ENCODE data around the gene PXYLP1.

PXYLP1 gene

DNA sequence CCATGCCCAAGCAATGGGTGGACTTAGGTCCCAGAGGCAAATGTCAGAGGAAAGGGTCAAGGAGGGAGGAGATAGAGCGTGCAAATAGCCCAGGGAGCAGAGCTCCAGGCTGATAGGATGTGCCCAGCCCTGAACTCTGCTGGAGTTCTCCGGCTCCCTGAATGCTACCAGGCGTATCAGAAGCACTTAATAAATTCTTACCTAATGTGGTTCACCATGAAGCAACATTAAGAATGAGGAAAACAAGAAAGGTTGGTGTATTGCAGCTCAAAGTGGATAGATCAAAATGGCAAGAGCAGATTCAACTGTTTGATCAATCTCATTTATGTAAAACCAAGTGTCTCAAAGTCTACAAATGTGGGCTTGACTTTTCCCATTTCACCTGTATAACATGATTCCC lies 38.3 kb downstream of the PXYLP1 start:
- FAIRE-seq (no peak), DNase-seq (ENCODE audit: insufficient read length, low spot score) (no peak)

DNA sequence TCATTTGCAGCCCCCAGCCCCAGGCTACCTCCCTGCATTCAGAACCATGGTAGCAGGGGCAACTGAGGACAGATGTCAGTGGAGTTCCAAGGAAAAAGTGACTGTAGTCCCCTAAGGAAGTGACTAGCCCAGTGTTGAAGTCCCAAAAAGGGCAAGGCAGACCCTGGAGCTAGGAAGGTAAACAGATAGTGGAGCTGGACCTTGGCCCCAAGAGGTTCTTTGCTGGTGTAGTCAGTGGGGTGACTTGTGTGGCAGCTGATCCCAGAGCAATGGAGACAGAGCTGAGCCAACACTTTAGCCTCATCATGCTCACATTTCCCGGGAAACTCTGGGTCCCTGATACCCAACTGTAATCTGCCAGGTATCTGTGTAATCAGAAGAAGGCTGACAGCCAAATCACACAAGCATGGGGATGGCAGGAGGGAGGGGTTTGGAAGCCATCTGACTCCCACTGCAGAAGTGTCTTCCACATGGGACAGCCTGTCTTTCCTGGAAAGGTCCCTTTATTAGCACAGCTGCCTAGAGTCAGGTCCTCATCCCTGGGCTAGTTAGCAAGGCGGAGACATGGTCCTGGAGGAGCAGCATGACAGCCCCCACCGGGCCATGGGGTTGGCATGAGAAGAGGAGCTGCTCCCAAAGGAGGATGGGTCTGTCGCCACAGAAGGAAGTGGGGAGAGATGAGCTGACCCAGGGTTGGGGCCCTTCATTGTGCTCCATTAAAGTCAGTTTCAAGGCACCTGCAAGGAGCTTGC lies 39.8 kb downstream of the PXYLP1 start:
- DNase-seq (ENCODE audit: insufficient read length, low spot score) (no peak), FAIRE-seq (no peak)

DNA sequence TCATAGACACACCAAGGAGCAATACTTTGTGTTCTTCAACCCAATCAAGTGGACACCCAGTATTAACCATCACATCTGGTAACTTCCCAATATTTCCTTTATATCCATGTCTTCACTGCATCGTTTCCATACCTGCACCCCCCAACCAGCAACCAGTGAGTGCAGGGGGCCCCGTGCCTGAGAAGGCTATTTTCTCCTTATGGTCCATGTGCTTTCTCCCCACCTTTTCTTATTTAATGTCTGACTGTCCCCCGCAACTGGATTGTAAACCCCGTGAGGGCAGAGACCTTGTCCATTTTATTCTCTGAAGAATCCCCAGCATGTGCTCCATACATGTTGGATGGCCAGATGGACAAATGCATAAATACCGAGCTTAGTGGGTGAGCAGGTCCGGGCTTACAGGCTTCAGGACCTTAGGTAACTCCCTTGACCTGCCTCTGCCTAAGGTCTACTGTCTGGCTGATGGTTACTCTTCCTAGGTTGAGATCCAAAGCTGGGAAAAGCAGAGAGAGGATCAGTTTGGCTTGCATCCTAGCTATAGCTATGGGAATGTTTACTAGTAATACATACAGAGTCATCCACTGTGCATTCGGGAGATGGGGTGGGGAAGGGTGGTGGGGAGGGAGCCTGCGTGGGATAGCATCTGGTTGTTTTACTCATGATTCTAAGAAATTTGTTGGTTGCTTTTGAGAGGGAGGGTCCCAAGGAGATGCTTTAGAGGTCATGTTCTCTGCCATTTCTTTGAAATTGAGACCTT lies 41.5 kb downstream of the PXYLP1 start:
- FAIRE-seq: no peak

GRCh38 chr3:141273700-141274410 lies 42.2 kb downstream of the PXYLP1 start:
- FAIRE-seq: no peak
- DNase-seq (ENCODE audit: insufficient read length, low spot score): no peak

More for the DNA sequence above, 41.5 kb downstream of the PXYLP1 start:
- DNase-seq (ENCODE audit: insufficient read length, low spot score): no peak

DNA sequence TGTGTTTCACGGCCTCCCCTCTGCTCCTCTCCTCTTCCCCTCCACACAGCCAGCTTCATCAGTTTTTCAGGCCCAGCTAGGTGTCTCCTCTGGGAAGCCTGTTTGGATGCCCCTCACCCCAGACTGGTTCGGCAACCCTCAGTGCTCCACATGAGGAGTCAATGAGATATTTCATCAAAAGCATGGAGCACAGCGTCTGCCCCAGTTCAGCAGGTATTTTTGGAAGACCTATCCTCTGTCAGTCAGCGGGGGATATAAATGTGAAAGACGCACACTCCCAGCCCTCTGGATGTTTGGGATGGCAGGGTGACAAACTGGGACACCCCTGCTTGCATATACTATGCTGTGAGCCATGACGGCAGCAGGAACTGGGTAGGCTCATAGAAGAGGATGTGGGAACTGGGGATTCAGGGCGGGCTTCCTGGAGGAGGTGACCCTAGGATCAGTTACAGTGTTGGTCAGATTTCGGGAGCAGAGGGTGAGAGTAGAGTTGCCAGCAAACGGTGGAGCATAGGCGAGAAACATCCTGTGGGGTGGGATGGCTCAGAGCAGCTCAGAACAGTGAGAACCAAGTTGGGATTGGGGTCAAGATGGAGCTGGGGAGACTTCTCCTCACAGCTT lies 42.9 kb downstream of the PXYLP1 start:
- no peak for DNase-seq (ENCODE audit: insufficient read length, low spot score)
- FAIRE-seq: no peak

DNA sequence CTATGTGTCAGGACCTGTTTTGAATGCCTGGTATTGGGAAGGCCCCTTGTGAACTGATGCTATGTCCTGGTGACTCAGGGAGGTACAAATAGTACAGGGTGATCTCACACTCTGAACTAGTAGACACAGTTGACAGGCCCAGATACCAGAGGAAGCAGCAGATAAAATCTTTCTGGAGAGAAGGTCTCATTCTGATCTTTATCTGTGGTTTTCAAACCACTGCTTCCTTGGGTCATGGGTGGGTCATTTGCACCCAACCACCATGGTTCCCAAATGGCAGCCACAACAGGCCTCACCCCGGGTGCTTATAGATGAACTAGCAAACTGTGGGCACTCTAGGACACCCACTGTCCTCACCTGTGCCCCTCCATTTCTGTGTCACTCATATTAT lies 43.4 kb downstream of the PXYLP1 start:
- FAIRE-seq (no peak), DNase-seq (ENCODE audit: insufficient read length, low spot score) (no peak)

DNA sequence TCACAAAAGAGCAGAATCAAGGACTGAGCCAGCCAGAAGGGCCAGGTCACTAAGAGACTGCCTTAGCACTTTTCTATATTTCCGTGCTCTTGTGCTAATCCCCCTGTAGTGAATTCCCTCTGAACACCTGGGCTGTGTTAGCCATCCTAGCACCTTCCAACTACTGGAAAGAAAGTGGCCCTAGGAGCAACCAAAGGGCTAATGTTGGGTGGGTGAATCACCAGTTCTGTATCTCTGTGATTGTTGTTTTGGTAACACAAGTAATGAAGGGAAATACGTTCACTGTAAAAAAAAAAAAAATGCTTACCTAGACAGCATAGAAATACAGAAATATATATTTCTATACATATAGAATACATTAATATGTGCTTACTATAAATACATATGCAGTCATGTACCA lies 43.9 kb downstream of the PXYLP1 start:
- DNase-seq (ENCODE audit: insufficient read length, low spot score): no peak
- FAIRE-seq: no peak

DNA sequence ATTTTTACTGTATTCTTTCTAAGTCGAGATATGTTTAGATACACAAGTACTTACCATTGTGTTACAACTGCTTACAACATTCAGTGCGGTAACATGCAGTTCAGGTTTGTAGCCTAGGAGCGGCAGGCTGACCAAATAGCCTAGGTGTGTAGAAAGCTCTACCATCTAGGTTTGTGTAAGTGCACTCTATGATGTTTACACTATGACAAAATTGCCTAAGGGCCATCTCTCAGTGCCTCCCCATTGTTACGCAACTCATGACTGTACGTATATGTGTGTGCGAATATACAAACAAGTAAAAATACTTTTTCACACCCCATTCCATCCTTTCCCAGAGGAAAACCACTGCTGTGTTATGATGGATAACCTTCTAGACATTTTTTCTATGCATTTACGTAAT lies 44.3 kb downstream of the PXYLP1 start:
- no peak for DNase-seq (ENCODE audit: insufficient read length, low spot score)
- FAIRE-seq: no peak

DNA sequence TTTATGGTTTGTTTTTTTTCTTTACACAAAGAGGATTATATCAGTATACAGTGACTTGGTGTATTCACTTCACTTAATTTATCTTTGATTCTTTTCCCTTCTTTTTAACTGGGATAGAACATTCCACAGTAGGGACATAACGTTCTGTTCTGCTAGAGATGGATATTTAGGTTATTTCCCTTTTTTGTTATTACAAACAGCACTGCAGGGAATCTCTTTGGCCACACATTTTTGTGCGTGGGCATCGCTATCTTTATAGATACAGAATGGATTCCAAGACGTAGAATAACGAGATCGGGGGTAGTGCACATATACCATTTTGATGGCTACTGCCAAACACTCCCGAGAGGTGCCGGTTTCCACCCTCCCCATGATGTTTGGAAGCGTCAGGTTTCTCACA lies 44.8 kb downstream of the PXYLP1 start:
- DNase-seq (ENCODE audit: insufficient read length, low spot score) (no peak), FAIRE-seq (no peak)

DNA sequence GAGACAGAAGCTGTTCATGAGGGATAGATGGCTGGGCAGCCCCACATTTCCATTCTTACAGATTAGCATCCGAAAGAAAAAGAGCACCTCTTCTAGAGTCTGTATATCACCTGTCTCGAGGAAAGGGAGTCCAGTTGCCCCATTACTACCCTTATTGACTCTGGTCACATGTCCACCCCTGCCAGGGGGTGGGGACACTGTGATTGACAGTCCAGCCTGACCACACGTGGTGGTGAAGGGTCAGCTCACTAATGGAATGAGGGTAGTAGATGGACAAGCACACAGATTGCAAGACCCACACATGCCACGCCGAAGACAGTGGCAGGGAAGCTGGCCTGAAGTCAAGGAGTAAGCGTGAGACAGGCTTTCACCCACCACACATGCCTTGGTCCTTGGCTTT lies 45.8 kb downstream of the PXYLP1 start:
- FAIRE-seq (no peak), DNase-seq (ENCODE audit: insufficient read length, low spot score) (no peak)

DNA sequence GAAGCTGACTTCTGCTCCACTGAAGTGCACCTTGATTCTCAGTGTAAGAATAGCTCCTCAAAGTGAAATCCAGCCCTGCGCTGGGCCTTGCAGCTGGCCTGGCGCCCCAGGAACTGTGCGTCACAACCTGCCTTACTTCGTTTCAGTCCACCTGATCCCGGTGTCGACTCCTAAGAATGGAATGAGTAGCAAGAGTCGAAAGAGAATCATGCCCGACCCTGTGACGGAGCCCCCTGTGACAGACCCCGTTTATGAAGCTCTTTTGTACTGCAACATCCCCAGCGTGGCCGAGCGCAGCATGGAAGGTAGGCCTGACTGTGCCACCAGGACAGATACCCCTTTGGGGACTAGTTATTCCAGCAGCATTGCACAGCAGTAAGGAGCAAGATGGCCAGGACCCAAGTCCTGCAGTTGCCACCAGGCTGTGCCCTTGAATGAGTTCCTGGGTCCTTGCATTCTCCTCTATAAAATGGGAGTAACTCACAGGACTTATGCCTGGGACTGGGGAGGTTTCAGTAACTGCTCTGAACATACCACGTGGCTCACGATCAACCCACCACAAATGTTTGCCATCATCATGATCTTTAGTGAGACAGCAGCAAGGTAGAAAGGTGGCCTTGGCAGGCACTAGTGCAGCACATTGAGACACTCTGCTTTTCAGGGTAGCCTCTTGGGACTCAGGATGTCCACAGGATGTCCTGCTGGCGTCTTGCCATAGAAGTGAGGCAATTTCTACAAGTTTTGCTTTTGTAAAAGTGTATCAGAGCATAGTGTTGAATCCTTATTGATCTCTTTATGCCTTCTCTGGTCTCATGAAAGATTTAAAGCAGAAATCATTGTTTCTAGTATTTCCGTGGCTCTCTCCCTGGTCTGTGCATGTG lies 46.8 kb downstream of the PXYLP1 start:
- FAIRE-seq (no peak), DNase-seq (ENCODE audit: insufficient read length, low spot score) (no peak)

DNA sequence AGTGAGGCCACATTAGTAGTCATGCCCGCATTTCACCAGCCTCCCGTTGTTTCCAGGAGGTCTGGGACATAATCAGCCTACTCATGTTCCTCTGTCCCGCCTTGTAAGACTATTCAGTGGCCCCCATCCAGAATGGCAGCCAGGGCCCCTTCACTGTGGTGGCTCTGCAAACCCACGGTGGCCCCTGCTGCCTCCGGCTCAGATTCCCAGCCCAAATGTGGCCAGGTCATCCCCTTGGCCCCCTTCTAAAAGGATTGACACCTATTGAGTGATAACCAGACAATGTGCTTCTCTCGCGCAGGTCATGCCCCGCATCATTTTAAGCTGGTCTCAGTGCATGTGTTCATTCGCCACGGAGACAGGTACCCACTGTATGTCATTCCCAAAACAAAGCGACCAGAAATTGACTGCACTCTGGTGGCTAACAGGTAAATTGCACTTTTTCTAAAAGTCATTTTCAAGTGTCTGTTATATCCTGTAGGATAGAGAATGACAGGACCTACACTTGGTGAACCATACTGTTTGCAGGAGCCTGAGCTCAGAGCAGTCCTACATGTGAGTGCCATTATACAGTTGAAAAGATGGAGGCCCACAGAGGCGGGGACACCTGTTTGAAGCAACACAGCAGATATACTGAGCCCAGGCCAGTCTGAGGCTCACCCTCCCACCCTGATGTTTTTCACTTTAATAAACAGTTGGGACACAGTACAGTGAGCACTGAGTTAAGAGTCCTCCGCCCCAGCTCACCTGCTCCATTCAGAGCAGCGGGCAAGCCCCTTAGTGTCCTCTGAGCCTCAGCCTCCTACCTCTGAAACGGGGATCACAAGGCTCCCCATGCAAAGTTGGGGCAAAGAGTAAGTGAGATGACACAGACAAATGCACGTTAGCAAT lies 47.7 kb downstream of the PXYLP1 start:
- DNase-seq (ENCODE audit: insufficient read length, low spot score) (no peak), FAIRE-seq (peak; percentile 11)

- no peak for DNase-seq (ENCODE audit: insufficient read length, low spot score)
- FAIRE-seq: no peak
These were observed 48.5 kb downstream of the PXYLP1 start for GRCh38 chr3:141280086-141280485.

DNA sequence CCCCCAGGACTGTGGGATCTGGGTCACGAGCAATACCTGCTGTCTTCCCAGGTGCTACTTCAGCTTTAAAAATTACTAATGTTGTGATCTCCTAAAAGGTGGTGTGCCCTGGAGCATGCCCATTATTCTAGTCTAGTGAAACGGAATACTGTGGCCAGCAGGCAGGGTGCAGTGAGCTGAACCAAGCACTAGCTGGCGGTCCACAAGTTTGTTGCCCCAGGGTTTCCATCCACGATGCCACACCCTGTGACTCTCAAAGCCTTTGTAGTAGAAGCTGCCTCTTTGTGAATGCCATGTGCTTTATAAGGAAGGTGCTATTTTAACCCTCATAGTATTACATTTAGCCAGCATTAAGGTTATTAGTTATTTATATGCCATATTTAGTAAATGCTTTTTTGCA lies 49.1 kb downstream of the PXYLP1 start:
- no peak for FAIRE-seq
- DNase-seq (ENCODE audit: insufficient read length, low spot score): no peak

- FAIRE-seq: no peak
- no peak for DNase-seq (ENCODE audit: insufficient read length, low spot score)
These were observed 53.9 kb downstream of the PXYLP1 start for GRCh38 chr3:141285570-141285969.

- no peak for FAIRE-seq
These were observed 55.2 kb downstream of the PXYLP1 start for GRCh38 chr3:141286856-141287255.

DNA sequence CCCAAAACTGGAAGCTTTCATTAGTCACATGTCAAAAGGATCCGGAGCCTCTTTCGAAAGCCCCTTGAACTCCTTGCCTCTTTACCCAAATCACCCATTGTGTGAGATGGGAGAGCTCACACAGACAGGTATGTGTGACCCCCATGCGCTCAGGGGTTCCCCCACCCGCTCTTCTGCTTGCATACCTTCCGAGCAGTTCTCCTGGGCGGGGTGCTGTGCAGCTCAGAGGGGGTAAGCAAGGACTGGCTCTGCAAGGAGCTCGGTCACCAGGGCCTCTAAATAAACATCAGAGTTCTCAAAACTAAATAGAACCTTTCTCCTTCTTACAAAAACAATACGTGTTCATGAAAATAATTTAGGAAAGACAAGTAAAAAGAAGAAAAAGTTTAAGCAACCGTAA lies 55.7 kb downstream of the PXYLP1 start:
- FAIRE-seq: no peak
- no peak for DNase-seq (ENCODE audit: insufficient read length, low spot score)

More at GRCh38 chr3:141286856-141287255, 55.2 kb downstream of the PXYLP1 start:
- DNase-seq (ENCODE audit: insufficient read length, low spot score): no peak

GRCh38 chr3:141288336-141288990 lies 56.8 kb downstream of the PXYLP1 start:
- DNase-seq (ENCODE audit: insufficient read length, low spot score): no peak
- no peak for FAIRE-seq

Data from GM19239 (cell line).